Fibroblast of lung (primary cell): ENCODE measurements around the gene PDE4D.

Experiments used
- EZH2 ChIP-seq: IDR thresholded peaks from 2 replicates; pipeline ENCODE4 v1.5.1; 2012; ENCODE audit warnings: low read length, control low read depth, mild to moderate bottlenecking; ENCODE audit errors: missing control alignments
- TF ChIP-seq, protein P1 (sequence below), 2 donors: IDR thresholded peaks in 1 of 2; conservative IDR thresholded peaks in 1 of 2; 1 replicate in 1 of 2; 2 replicates in 1 of 2; pipeline ENCODE4 v1.5.1; 2011 to 2012; ENCODE audit warnings: low read length in 2 of 2, control low read depth in 1 of 2, inconsistent platforms in 1 of 2, low read depth in 1 of 2, mild to moderate bottlenecking in 1 of 2

DNA sequence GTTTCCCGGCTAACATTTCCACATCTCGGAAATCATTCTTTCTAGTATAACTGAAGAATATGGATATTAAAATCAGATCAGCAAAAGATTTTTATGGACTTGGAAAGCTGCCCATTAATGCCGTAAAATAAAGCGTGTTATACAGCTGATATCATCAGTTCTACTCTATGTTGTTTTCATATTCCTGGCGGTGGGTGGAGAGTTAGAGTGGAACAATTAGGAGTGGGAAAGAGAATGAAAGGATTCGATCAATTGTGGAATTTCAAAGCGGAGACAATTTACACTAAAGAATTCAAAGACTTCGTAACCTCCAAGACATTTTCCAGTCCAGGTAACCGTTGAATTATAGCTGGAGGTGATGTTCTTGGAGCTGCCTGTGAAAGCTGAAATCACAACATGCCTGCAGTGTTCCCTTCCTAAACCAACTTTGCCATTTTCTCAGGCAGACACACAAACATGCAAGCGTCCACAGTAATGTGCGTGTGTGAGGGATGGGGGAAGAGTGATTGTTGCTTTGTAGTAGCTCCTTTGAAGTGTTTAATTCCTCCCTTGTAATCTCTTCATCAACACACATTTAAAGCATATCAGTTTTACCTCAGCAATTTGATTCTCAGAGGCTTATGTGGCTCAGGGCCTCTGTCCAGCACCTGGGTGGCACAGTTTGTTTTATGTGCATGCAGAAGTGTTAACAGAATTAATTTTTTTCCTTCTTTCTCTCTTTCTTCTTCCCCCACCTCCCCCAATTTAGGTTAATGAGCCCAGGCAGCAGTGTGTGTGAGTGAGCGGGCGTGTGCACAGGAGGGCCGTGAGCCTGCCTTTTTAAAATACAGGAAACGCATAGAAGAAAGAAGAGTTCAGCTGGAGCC is 766.6 kb downstream of the PDE4D start:
- TF ChIP-seq, protein P1, sequence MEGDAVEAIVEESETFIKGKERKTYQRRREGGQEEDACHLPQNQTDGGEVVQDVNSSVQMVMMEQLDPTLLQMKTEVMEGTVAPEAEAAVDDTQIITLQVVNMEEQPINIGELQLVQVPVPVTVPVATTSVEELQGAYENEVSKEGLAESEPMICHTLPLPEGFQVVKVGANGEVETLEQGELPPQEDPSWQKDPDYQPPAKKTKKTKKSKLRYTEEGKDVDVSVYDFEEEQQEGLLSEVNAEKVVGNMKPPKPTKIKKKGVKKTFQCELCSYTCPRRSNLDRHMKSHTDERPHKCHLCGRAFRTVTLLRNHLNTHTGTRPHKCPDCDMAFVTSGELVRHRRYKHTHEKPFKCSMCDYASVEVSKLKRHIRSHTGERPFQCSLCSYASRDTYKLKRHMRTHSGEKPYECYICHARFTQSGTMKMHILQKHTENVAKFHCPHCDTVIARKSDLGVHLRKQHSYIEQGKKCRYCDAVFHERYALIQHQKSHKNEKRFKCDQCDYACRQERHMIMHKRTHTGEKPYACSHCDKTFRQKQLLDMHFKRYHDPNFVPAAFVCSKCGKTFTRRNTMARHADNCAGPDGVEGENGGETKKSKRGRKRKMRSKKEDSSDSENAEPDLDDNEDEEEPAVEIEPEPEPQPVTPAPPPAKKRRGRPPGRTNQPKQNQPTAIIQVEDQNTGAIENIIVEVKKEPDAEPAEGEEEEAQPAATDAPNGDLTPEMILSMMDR (conservative IDR thresholded peaks at IDR 0.05 in 1 of 2, IDR thresholded peaks at IDR 0.05 in 1 of 2; ENCODE audit: low read depth in 1 of 2, low read length in 2 of 2), result no peak
- TF ChIP-seq EZH2, result no peak
